NK-92 (cell line): ENCODE measurements around the gene TSEN54.

Source experiments
- DNase-seq: peaks from one replicate; lab custom pipeline; 2025; ENCODE audit not compliant: unreplicated experiment; lab: John Stamatoyannopoulos, UW

TSEN54 gene

DNA sequence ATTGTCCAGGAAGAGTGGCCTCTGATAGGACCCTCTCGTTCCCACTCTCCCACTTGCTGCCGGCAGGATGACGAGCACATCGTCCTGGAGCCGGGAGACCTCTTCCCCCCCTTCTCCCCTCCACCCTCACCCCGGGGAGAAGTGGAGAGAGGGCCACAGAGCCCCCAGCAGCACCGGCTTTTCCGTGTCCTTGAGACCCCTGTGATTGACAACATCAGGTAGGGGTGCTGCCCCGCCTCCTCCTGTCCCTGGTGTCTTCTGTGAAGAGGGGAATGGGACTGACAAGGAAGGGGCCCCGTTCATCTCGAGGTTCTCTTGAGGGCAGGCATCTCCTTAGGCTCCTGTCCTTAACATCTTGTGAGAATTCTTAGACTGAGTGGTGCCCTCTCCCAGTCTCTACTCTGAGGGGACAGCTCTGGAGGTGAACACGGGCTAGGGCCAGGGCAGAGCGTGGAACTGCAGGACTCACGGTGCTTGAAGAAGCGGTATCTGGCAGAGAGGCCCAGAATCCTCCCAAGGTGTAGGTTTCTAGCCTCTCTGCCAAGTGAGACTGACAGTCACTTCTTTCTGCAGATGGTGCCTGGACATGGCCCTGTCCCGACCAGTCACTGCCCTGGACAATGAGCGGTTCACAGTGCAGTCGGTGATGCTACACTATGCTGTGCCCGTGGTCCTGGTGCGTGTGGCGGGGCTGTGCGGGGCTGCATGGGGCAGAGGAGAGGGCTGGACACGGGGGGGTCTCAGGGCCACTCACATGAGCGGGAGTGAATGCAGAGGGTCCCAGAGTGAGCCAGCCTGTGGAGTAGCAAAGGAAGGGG, 27.4 kb upstream of the TSEN54 start:
- no peak for DNase-seq

DNA sequence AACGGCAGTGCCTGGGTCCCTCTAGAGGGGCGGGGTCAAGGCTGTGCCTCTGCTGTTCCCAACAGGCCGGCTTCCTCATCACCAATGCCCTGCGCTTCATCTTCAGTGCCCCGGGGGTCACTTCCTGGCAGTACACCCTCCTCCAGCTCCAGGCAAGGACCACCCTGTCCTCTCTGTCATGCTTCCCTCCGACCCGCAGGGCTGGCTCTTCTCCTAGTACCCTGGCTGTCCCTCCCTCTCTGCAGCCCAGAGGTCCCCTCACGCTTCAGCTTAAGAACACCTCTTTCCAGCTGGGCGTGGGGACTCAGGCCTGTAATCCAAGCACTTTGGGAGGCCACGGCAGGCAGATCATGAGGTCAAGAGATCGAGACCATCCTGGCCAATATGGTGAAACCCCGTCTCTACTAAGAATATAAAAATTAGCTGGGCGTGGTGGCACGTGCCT, 26.8 kb upstream of the TSEN54 start:
- no peak for DNase-seq

DNA sequence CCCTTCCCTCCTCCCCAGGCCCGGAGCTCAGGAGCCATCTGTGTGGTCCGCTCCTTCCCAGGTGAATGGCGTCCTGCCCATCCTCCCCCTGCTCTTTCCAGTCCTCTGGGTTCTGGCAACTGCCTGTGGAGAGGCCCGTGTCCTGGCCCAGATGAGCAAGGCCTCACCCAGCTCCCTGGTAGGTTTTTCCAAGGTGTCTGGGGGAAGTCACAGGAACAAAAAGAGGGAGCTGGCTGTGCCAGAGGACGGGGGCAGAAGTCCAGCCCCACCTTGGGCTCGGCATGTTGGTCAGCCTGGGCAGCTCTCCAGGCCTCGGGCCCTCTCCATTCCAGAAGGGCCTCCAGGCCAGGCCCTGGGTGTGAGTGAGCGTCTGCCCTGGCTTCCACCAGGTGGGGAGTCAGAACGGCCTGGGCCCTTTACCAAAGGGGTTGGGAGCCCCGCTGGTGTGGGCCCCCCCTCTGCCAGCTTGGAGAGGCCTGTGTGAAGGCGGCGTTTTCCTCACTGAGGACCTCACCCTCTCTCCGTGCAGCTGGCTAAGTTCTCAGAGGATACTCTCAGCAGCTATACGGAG, 26.1 kb upstream of the TSEN54 start:
- DNase-seq: no peak

DNA sequence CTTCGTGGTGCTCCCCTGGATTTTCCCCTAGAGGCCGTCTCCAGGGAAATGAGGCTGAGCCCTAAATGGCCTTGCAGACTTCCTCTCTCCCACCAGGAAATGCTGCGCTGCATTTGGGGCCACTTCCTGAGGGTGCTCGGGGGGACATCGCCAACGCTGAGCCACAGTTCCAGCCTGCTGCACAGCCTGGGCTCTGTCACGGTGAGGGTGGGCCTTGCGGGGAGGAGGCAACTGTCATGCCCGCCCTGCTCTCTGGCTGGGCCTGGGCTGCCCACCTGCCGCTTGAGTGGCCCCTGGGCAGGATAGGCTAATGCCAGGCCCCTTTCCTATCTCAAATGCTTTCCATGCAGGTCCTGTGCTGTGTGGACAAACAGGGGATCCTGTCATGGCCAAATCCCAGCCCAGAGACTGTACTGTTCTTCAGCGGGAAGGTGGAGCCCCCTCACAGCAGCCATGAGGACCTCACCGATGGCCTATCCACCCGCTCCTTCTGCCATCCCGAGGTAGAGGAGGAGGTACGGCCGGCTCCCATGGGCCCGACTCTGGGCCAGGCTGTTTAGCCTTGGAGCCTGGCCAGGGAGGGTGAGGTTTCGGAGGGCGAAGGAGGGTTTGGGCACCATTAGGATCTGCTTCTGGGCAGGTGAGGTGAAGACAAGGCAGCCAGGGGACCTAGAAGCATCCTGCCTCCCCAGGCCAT, 25.2 kb upstream of the TSEN54 start:
- no peak for DNase-seq

DNA sequence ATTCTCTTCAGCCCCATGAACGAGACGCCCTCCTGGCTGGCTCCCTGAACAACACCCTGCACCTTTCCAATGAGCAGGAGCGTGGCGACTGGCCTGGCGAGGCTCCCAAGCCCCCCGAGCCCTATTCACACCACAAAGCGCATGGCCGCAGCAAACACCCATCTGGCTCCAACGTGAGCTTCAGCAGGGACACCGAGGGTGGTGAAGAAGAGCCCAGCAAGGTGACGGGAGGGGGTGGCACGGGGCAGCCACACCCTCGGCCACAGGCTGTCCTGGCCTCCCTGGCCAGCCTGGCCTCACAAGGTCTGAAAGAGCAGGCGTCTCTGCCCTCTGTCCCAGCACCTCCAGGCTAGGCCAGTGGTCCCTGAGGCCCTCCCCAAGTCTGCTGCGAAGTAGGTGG, 24.6 kb upstream of the TSEN54 start:
- no peak for DNase-seq

DNA sequence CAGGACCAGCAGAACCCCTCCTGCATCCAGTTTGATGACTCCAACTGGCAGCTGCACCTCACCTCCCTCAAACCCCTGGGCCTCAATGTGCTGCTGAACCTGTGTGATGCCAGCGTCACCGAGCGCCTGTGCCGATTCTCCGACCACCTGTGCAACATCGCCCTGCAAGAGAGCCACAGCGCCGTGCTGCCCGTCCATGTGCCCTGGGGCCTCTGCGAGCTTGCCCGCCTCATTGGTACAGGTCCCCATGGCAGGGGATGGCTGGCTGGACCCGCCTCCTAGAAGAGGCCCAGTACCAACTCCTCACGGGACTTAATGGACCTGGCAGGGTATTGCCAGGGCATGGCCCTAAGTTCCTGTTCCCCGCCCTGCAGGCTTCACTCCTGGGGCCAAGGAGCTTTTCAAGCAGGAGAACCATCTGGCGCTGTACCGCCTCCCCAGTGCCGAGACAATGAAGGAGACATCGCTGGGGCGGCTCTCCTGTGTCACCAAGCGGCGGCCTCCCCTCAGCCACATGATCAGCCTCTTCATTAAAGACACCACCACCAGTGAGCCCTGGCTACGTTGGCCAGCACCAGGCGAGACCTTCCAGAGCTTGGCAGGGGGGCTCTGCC, 23.7 kb upstream of the TSEN54 start:
- DNase-seq: no peak

DNA sequence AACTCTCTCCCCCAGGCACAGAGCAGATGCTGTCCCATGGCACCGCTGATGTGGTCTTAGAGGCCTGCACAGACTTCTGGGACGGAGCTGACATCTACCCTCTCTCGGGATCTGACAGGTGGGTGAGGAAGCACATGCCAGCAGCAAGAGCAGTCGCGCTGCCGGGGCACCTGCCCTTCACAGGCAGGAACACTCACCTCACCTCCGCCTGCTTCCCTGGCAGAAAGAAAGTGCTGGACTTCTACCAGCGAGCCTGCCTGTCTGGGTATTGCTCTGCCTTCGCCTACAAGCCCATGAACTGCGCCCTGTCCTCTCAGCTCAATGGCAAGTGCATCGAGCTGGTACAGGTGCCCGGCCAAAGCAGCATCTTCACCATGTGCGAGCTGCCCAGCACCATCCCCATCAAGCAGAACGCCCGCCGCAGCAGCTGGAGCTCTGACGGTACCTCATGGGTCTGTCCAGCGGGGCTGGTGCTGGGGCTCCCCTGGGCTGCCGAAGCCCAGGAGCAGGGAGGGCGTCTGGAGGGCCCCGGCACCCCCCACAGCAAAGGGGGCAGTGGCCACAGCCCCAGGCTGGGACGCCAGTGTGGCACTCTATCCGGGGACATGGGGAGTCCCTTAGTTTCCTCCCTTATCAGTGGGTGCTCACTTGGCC, 22.7 kb upstream of the TSEN54 start:
- no peak for DNase-seq

DNA sequence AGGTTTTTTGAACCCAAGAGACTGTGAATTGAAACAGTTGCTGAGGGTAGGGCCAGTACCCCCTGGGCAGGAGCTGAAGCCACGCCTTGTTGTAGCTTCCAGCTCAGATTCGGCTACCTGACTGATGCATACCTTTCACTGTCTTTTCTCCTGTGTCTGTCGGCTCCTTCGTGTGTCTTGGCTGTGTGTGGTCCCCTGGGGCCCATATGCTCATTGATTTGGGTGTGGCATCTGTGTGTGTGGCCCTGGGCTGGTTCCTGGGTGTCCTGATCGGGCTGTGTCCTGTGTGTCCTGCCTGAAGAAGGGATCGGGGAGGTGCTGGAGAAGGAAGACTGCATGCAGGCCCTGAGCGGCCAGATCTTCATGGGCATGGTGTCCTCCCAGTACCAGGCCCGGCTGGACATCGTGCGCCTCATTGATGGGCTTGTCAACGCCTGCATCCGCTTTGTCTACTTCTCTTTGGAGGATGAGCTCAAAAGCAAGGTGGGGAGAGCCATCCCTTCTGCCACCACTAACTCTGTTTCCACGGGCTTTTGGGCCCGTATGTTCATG, 21.9 kb upstream of the TSEN54 start:
- no peak for DNase-seq

DNA sequence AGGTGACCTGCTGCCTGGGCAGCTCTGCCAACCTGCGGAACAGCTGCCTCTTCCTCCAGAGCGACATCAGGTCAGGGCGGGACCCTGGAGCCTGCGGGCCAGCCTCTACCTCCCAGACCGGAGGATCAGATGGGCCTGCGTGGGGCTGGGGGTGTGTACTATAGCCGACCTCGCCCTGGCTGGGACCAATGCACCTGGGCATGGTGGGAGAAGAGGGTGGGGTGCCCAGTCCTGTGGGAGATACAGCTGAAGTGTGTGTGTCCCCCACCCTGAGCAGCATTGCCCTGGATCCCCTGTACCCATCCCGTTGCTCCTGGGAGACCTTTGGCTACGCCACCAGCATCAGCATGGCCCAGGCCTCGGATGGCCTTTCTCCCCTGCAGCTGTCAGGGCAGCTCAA, 20.3 kb upstream of the TSEN54 start:
- no peak for DNase-seq

DNA sequence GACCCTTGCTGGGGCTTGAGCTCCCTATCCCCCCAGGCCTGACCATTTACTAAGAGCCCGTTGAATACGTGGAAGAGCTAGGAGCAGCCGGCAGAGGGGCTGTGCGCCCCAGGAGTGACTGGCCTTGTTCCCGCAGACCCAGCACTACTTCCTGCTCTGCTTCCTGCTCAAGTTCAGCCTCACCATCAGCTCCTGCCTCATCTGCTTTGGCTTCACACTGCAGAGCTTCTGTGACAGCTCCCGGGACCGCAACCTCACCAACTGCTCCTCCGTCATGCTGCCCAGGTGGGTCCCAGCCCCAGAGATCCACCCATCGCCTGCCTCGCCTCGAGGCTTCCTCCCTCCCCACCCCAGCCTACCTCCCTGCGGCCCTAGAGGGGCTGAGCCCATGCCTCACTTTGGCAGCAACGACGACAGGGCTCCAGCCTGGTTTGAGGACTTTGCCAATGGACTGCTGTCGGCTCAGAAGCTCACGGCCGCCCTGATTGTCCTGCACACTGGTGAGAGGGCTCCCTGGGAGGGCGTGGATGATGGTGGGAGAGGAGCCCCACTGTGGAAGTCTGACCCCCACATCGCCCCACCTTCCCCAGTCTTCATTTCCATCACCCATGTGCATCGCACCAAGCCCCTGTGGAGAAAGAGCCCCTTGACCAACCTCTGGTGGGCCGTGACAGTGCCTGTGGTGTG, 18.1 kb upstream of the TSEN54 start:
- DNase-seq: no peak

DNA sequence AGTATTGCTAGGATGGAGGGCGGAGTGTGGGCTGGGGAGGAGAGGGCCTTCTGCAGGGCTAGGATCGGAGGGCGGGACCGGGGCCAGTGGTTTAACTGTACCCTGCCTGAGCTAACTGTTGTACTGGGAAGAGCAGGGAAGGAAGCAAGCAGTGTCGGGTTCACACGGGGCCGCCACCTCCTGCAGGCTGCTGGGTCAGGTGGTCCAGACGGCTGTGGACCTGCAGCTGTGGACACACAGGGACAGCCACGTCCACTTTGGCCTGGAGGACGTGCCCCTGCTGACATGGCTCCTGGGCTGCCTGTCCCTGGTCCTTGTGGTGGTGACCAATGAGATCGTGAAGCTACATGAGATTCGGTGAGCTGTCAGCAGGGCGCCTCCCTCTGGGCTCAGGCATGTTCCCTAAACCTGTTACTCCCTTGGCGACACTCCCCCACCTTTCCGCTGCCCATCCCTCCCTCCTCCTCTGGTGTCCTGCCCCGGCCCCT, 17.6 kb upstream of the TSEN54 start:
- DNase-seq: no peak

DNA sequence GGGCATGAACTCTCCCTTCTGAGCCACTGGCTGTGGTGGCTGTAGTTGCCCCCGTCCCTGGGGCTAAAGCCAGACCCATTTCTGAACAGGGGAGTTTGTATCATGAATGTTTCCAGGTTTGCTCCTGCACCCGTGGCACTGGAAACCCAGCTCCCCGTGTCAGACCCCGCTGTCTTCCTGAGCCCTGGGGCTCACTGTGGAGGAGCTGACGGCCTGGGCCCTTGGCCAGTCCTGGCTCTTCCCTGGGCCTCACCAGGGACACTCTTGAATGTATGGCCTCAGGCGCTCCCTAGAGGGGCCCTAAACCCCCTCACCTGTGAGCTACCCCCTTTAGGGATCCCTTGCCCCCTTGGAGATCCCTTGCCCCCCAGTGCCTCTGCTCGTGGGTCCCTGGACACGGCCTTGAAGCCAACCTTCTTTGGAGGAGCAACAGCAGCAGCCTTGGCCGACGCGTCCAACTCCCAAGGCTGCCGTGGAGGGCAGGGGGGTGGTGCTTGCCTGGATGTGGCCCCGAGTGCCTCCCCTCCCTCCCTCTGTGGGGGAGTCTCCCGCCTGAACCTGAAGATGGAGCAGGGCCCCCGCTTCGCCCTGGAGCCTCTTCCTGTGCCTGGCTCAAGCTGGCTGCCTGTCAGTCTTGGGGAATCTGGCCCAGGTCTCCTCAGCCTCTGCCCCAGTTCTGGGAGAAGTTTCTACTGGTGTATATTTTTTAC, 16.9 kb upstream of the TSEN54 start:
- no peak for DNase-seq

DNA sequence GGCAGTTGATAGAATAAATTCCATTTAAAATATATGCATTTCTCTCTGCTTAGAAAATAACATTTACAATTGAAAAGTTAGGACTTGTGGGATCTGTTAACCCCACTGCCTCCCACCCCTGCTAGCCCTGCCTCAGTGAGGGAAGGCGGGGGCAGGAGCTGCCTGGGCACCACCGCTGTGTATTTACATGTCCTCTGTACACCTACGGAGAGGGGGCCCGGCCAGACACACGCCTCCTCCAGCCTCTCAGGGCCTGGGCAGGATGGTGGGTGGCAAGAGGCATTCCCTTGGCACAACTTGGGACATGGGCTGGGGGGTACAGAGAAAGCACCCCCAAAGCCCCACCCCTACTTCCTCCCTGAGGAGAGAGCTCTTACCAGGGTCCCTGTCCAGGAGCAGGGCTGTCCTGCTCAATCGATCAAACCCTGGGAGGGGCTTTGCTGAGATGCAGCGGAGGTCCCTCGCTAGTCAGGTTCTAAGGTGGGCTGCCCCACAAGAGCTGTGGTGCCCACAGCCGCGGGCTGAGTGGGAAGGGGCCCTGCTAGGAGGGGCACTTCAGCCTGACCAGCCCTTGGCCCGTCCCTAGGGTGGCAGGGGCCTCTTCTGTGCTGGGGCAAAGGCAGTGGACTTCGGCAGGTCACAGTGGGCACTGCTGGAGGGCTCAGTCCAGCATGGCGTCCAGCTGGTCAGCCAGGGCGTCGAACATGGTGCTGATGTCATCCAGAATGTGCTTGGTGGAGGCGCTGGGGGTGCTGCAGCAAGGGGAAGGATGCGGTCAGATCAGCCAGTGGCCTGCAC, 15.7 kb upstream of the TSEN54 start:
- DNase-seq: no peak

DNA sequence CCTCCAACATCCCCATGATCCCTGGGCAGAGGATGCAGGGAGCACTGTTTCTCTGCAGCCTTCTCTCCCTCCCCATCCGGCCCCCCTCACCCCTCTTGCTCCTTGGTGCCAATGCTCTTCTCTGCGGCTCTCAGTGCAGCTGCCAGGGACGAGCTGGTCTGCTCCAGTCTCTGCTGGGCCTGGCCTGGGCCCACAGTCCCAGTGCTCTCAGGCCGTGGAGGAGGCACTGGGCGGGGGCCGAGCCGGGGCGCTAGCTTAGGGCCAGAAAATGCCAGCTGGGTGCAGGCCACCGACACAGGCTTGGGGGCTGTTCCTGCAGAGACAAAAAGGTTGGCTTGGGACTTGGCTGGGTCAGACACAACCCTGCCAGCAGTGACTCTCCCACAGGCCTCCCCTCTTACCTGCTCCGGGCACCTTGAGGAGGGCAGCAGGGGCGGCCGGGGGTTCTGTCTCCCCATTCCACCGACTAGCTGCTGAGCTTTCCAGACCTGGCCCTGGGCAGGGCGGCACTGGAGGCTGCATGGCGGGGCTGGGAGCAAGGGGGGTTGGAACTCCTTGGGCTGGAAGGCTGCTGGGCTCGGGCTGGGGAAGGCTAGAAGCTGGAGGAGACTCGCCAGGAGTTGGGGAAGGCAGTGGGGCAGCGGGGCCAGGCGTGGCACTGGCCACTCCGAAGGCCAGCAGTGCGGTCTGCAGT, 14.8 kb upstream of the TSEN54 start:
- no peak for DNase-seq

DNA sequence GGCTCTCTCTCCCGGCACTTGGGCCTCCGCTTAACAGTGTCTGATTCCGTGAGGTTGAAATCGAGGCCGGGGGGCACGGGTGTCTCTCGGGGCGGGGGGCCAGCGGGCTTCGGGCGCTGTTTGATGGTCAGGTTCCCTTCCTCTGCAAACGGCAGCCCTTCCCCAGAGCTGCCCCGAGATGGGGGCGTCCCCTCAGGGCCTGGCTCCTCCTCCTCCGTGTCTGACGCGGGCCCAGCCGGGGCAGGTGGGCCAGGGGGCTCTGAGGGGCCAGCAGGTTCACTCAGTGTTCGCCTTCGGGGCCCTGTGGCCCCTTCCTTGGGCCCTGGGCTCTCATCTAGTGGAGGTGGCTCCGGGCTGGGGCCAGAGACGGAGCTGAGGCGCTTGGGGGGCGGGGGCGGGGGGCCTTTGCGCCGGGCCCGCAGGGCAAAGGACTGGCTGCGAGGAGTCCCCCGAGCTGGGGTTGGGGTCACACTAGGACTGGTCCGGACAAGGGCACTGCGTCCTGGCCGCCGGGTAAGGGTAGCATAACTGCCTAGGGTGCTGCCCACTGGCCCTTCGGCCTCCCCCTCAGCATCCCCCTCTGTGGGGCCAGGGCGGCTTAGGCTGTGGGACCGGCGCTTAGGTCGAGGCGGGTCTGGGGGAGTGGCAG, 14.1 kb upstream of the TSEN54 start:
- DNase-seq: no peak

DNA sequence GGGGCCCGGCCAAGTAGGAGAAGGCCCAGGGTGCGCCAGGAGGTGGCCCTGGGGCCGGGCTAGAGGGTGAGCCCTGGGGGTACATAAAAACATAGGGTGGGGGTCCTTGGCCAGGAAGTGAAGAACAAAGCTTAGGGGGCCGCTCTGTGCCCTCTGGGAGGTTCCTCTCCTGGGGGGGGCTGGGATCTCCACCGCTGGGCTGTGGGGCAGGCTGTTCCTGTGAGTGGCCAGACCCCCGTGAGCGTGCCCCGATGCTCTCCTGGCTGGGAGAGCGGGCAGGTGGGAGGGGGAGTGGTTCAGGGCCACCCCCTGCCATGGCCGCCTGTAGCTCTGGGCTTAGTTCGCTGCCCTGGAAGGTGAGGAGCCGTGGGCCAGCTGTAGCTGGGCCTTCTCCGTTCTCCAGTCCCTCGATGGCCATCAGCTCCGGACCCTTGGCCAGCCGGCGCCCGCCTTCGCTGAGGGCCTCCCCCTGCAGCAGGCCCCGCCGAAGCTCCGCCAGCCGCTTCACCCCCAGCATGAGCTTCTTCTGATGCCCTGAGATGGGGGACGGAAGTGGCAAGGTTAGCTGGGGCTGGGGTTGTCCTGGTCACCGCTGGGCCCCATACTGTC, 13.5 kb upstream of the TSEN54 start:
- no peak for DNase-seq

DNA sequence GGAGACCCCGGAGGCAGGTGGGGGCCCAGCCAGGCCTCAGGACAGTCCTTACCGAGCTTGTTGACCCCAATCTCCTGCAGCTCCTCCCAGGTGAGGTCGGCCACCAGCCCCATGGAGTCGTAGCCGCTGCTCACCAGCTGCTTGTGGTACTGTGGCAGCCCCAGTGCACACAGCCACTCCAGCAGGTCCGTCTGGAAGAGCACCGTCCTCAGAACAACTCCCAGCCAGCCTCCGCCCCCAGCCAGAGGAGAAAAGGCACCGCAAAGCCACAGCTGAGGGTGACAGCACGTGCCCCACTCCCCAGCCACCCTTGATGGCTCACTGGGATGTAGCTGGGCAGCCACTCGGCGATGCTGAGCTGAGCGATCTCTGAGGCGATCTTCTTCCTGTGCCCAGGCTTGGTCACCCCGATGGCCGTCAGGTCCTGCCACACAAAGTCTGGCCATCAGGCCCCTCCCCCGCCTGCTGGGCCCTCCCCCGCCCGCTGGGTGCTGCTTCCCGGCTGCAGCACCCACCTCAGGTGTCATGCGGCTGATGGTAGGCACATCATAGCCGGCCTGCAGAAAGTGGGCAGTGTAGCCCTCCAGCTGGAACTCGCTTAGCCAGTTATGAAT, 12.9 kb upstream of the TSEN54 start:
- no peak for DNase-seq
